PC-3 (cell line): Measurements from ENCODE around the gene PIAS4.

Experiments
- CTCF ChIP-seq: fragments of 300-600 bp; sonication (generic); conservative IDR thresholded peaks from 2 replicates; pipeline ENCODE4 v1.5.1; 2017; ENCODE audit warnings: antibody characterized with exemption, low read depth, mild to moderate bottlenecking, low read length
- EZH2 ChIP-seq: fragments of 300-600 bp; sonication (generic); IDR thresholded peaks from one replicate; pipeline ENCODE4 v1.6.1; 2017; ENCODE audit warnings: antibody characterized with exemption, mild to moderate bottlenecking, low read length; ENCODE audit not compliant: unreplicated experiment

GRCh38 chr19:4044990-4045465 lies 37.5 kb downstream of the PIAS4 start:
- no peak for TF ChIP-seq CTCF
- no peak for TF ChIP-seq EZH2
